ENCODE data around the gene SDHB. TPM values are rescaled to one million over a fixed set of nuclear protein-coding genes. Genes with fewer than 3 reads are reported as not detected.

Gene SDHB
- total RNA-seq, 4 donors from 2014 or later, result 79.6 to 130 (median 86.3) TPM

- peak overlapping the region; percentile 71 to 98 (median 88) for H3K4me3 ChIP-seq
- H3K4me1 ChIP-seq, result peaks cover 0 to 64% (median 18%) of the 10 kb centered on the region in 4 donors
- TF ChIP-seq CTCF (IDR thresholded peaks at IDR 0.05) (no peak), POLR2A (IDR thresholded peaks at IDR 0.05) (no peak), EP300 (IDR thresholded peaks at IDR 0.05) (no peak)
- H3K27ac ChIP-seq, result peak overlapping the region; percentile 34 to 77 (median 58)
- no peaks in the 10 kb centered on the region for H3K9me3 ChIP-seq
- no peaks in the 10 kb centered on the region for H3K27me3 ChIP-seq
- no peak for DNase-seq (ENCODE audit: low spot score in 2 of 2)
- no peaks in the 10 kb centered on the region for H3K36me3 ChIP-seq
- 1% methylated on average over 6 to 15 of the region's 15 CpGs for WGBS, 2 donors
Observed at GRCh38 chr1:17011092-17011438, 42.8 kb downstream of the SDHB start.

- no peak overlapping the region for H3K4me3 ChIP-seq
- no peak for DNase-seq (ENCODE audit: low spot score in 2 of 2)
- TF ChIP-seq EP300 (IDR thresholded peaks at IDR 0.05) (no peak), POLR2A (IDR thresholded peaks at IDR 0.05) (no peak), CTCF (IDR thresholded peaks at IDR 0.05) (no peak)
- 64 to 70% methylated on average over 4 of the region's 4 CpGs for WGBS, 2 donors
- H3K9me3 ChIP-seq, result no peaks in the 10 kb centered on the region
- H3K27ac ChIP-seq, result peak overlapping the region in 1 of 4 donors; percentile 22
- H3K36me3 ChIP-seq, result peaks cover 0 to 13% (median 5%) of the 10 kb centered on the region in 3 donors
- H3K4me1 ChIP-seq, result peaks cover 0 to 53% (median 18%) of the 10 kb centered on the region in 4 donors
- no peaks in the 10 kb centered on the region for H3K27me3 ChIP-seq
Observed at GRCh38 chr1:17009706-17010105, 44.1 kb downstream of the SDHB start.

- TF ChIP-seq EP300 (IDR thresholded peaks at IDR 0.05), result no peak
- no peak for TF ChIP-seq CTCF (IDR thresholded peaks at IDR 0.05)
- TF ChIP-seq POLR2A (IDR thresholded peaks at IDR 0.05), result no peak
- H3K9me3 ChIP-seq, result no peaks in the 10 kb centered on the region
- H3K27me3 ChIP-seq, result no peaks in the 10 kb centered on the region
- no peak overlapping the region for H3K27ac ChIP-seq
- no peak for DNase-seq (ENCODE audit: low spot score in 2 of 2)
- no peak overlapping the region for H3K4me3 ChIP-seq
- 85 to 87% methylated on average over 15 of the region's 15 CpGs for WGBS, 2 donors
- H3K4me1 ChIP-seq, result peaks cover 0 to 39% (median 15%) of the 10 kb centered on the region in 4 donors
- H3K36me3 ChIP-seq, result peaks cover 0 to 27% (median 11%) of the 10 kb centered on the region in 3 donors
Observed at GRCh38 chr1:17008208-17008855, 45.5 kb downstream of the SDHB start.

- H3K27ac ChIP-seq, result no peak overlapping the region
- TF ChIP-seq CTCF (IDR thresholded peaks at IDR 0.05), result no peak
- no peak for TF ChIP-seq EP300 (IDR thresholded peaks at IDR 0.05)
- TF ChIP-seq POLR2A (IDR thresholded peaks at IDR 0.05), result no peak
- H3K4me3 ChIP-seq, result no peak overlapping the region
- no peaks in the 10 kb centered on the region for H3K9me3 ChIP-seq
- peaks cover 0 to 27% (median 15%) of the 10 kb centered on the region in 4 donors for H3K4me1 ChIP-seq
- no peaks in the 10 kb centered on the region for H3K27me3 ChIP-seq
- peaks cover 0 to 39% (median 20%) of the 10 kb centered on the region in 3 donors for H3K36me3 ChIP-seq
- DNase-seq (ENCODE audit: low spot score in 2 of 2), result no peak
- 79 to 82% methylated on average over 7 to 8 of the region's 8 CpGs for WGBS, 2 donors
Observed at GRCh38 chr1:17007121-17007520, 46.7 kb downstream of the SDHB start.

GRCh38 chr1:17005365-17005740, 48.5 kb downstream of the SDHB start:
- DNase-seq (ENCODE audit: low spot score in 2 of 2), result no peak
- Histone ChIP-seq H3K4me3 (no peak overlapping the region), H3K36me3 (peaks cover 0 to 56% (median 26%) of the 10 kb centered on the region in 3 donors), H3K4me1 (peaks cover 0 to 13% (median 7%) of the 10 kb centered on the region in 4 donors), H3K27ac (no peak overlapping the region), H3K27me3 (no peaks in the 10 kb centered on the region), H3K9me3 (no peaks in the 10 kb centered on the region)
- WGBS, 2 donors, result 92% methylated on average over 19 of the region's 19 CpGs
- no peak for TF ChIP-seq CTCF (IDR thresholded peaks at IDR 0.05)
- TF ChIP-seq POLR2A (IDR thresholded peaks at IDR 0.05), result no peak
- TF ChIP-seq EP300 (IDR thresholded peaks at IDR 0.05), result no peak

Data from tibial nerve (tissue), 4 donors.